Uterus (tissue), 4 donors: Measurements from ENCODE around the gene CMTM3. TPM values are rescaled to one million over a fixed set of nuclear protein-coding genes. Genes with fewer than 3 reads are reported as not detected.

Source experiments
- DNase-seq, 2 donors: peaks; one replicate each; pipeline ENCODE4 v3.0.0-alpha.2; 2019 to 2020
- H3K27ac ChIP-seq, 2 donors: fragments of 200-600 bp; sonication (generic); 1 replicate in 1 of 2; 2 replicates in 1 of 2; pipeline ENCODE4 v1.5.1; 2016 to 2018
- H3K27me3 ChIP-seq, 2 donors: fragments of 200-600 bp; sonication (generic); one replicate each; pipeline ENCODE4 v1.5.1; 2018 to 2019; ENCODE audit warnings: control low read depth in 1 of 2
- H3K36me3 ChIP-seq, 2 donors: fragments of 200-600 bp; sonication (generic); one replicate each; pipeline ENCODE4 v1.5.1; 2019; ENCODE audit warnings: control low read depth in 1 of 2
- H3K4me1 ChIP-seq, 2 donors: fragments of 200-600 bp; sonication (generic); one replicate each; pipeline ENCODE4 v1.5.1; 2018 to 2019; ENCODE audit warnings: control low read depth in 1 of 2
- H3K4me3 ChIP-seq, 2 donors: fragments of 200-600 bp; sonication (generic); 1 replicate in 1 of 2; 2 replicates in 1 of 2; pipeline ENCODE4 v1.5.1; 2018 to 2019; ENCODE audit warnings: mild to moderate bottlenecking in 1 of 2
- H3K9me3 ChIP-seq, 2 donors: fragments of 200-600 bp; sonication (generic); one replicate each; pipeline ENCODE4 v1.5.1; 2019; ENCODE audit warnings: control low read depth in 1 of 2
- POLR2A ChIP-seq, 2 donors: fragments of 450-650 bp; IDR thresholded peaks; one replicate each; pipeline ENCODE4 v1.6.1; 2016; ENCODE audit warnings: antibody characterized with exemption in 2 of 2, mild to moderate bottlenecking in 1 of 2, moderate library complexity in 1 of 2
- intact Hi-C: fragments of 100-400 bp; cut with DNase I; formaldehyde crosslinking; loops from one replicate; pipeline ENCODE4 v1.15.1; 2023; ENCODE audit warnings: low total_unique reads
- total RNA-seq, 4 donors: library from RNA; depleted of rRNA in 3 of 4; stranded (reverse); fragments of >200 nt in 3 of 4; gene quantifications; one replicate each; pipeline versions ENCODE4 v1.1.0 to v1.2.4, GENCODE V29; 2014 to 2023
- TF ChIP-seq, protein P1 (sequence below), 4 experiments: fragments of 200-600 bp in 2 of 4; fragments of 450-650 bp in 2 of 4; sonication (generic) in 2 of 4; IDR thresholded peaks; one replicate each; pipeline ENCODE4 v1.5.1; 2016 to 2019; ENCODE audit warnings: antibody characterized with exemption in 4 of 4, mild to moderate bottlenecking in 2 of 4, moderate library complexity in 1 of 4
- donor health status: DM: yes; HTN: yes; CAD: no.

CMTM3 gene
- total RNA-seq, 4 donors from 2014 or later = 42.6 to 67.9 (median 56.2) TPM

DNA sequence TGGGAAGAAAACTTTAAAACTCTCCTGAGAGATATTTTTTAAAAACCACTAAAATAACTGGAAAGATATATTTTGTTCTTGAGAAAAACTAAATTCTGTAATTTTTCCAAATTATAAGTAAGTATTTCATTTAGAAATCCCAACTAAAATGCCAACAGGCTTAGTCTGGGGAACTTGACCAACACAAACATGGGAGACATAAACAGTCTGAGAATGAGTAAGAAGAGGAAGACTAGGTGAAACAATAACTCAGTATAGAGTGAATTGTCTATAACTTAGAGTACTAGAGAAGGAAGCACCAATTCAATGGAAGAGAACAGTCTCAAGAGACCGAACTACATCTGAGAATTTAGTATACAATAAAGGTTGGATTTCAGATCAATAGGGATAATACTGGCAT lies 35.4 kb upstream of the CMTM3 start:
- Histone ChIP-seq H3K27me3 (no peaks in the 10 kb centered on the region), H3K4me3 (no peak overlapping the region), H3K27ac (no peak overlapping the region), H3K9me3 (no peaks in the 10 kb centered on the region), H3K4me1 (no peaks in the 10 kb centered on the region), H3K36me3 (no peaks in the 10 kb centered on the region)
- TF ChIP-seq POLR2A (IDR thresholded peaks at IDR 0.05) = no peak
- TF ChIP-seq, protein P1, sequence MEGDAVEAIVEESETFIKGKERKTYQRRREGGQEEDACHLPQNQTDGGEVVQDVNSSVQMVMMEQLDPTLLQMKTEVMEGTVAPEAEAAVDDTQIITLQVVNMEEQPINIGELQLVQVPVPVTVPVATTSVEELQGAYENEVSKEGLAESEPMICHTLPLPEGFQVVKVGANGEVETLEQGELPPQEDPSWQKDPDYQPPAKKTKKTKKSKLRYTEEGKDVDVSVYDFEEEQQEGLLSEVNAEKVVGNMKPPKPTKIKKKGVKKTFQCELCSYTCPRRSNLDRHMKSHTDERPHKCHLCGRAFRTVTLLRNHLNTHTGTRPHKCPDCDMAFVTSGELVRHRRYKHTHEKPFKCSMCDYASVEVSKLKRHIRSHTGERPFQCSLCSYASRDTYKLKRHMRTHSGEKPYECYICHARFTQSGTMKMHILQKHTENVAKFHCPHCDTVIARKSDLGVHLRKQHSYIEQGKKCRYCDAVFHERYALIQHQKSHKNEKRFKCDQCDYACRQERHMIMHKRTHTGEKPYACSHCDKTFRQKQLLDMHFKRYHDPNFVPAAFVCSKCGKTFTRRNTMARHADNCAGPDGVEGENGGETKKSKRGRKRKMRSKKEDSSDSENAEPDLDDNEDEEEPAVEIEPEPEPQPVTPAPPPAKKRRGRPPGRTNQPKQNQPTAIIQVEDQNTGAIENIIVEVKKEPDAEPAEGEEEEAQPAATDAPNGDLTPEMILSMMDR (IDR thresholded peaks at IDR 0.05) = no peak
- no peak for DNase-seq
- intact Hi-C loops = no loop called here

DNA sequence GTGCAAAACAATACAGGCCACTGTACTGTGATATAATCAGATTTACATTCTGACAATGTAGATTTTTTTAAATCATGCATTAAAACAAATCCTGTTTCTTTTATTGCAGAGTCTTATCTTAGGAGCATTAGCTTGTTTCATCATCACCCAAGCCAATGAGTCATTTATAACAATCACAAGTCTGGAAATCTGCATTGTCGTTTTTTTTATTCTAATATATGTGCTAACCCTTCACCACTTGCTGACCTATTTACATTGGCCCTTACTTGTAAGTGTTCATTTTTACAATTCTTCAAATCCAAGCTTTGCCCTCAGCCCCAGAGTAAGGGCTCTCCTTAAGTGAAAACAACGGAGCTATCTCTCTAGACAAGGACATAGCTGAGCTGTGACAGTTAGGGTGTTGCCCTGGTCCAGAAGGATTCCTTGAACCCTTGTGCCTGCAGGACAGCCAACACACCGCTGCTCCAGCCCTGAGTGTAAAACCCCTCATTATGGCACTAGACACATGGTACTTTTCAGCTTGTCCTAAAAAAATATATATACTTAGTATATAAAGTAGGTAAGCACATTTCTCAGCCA lies 34.6 kb upstream of the CMTM3 start:
- TF ChIP-seq, protein P1 (IDR thresholded peaks at IDR 0.05) = no peak
- no peak for TF ChIP-seq POLR2A (IDR thresholded peaks at IDR 0.05)
- Histone ChIP-seq H3K9me3 (no peaks in the 10 kb centered on the region), H3K4me3 (no peak overlapping the region), H3K27ac (no peak overlapping the region), H3K4me1 (no peaks in the 10 kb centered on the region), H3K36me3 (no peaks in the 10 kb centered on the region), H3K27me3 (no peaks in the 10 kb centered on the region)
- DNase-seq = no peak
- intact Hi-C loops = no loop called here

DNA sequence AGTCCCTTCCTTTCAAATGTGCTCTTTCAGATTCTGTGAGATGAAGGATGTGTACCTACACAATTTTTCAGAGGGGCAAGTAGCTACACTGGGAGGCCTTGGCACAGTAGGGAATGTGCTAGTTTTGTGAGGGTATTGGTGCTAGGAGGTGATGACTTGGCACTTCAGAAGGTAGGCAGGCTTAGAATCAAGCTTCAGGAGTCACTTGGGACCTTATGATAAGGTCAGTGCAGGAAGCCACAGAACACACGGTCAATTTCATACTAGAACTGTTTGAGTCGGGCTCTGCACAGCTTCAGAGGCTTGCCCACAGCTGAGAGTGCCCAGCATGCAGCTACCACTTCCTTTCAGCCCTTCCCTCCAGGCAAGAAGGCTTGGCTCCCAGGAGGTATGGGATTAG lies 32.1 kb upstream of the CMTM3 start:
- Histone ChIP-seq H3K36me3 (no peaks in the 10 kb centered on the region), H3K4me1 (no peaks in the 10 kb centered on the region), H3K27me3 (no peaks in the 10 kb centered on the region), H3K27ac (no peak overlapping the region), H3K9me3 (no peaks in the 10 kb centered on the region), H3K4me3 (no peak overlapping the region)
- intact Hi-C loops = no loop called here
- no peak for DNase-seq
- no peak for TF ChIP-seq POLR2A (IDR thresholded peaks at IDR 0.05)
- TF ChIP-seq, protein P1 (IDR thresholded peaks at IDR 0.05) = no peak

DNA sequence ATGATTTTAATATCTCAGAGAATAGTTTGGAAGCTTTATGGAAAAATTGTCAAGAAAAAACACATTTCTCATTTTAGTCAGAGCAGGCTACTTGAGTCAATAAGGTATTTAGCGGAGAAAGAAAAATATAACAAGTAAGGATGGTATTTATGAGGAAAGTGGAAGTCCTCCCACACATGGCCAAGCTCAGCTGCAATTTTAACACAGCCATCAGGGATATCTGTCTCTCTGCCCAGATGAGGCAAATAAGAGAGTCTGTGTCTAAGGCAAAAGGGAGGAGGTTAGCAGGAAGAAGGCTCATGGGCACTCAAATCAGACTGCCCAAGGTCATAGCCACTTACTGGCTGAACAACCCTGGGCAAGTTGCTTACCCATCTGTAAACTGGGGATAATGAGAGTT lies 30.4 kb upstream of the CMTM3 start:
- Histone ChIP-seq H3K4me1 (no peaks in the 10 kb centered on the region), H3K4me3 (no peak overlapping the region), H3K9me3 (no peaks in the 10 kb centered on the region), H3K36me3 (no peaks in the 10 kb centered on the region), H3K27ac (no peak overlapping the region), H3K27me3 (peaks cover 0 to 3% of the 10 kb centered on the region in 2 donors)
- no peak for DNase-seq
- TF ChIP-seq, protein P1 (IDR thresholded peaks at IDR 0.05) = no peak
- TF ChIP-seq POLR2A (IDR thresholded peaks at IDR 0.05) = no peak
- intact Hi-C loops = no loop called here

DNA sequence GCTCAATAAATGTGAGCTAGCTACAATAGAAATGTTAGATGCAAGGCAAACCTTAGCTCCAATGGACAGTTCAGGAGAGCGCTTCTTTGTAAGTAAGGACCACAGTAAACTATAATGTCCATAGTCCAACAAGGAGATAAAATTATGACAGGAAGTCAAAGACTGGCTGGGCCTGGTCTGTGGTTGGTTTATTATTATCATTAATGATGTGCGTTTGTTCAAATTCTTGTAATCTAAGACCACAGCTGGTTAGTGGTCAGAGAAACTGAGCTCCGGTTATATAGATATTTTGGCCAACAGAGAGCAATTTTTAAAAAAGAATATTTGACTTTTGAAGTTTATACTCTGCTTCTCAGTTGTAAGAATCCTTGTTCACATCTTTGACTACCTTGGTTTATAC lies 30.0 kb upstream of the CMTM3 start:
- H3K27me3 ChIP-seq = peaks cover 0 to 7% of the 10 kb centered on the region in 2 donors
- H3K36me3 ChIP-seq = no peaks in the 10 kb centered on the region
- H3K4me3 ChIP-seq = no peak overlapping the region
- no peaks in the 10 kb centered on the region for H3K4me1 ChIP-seq
- DNase-seq = no peak
- intact Hi-C loops = no loop called here
- no peak overlapping the region for H3K27ac ChIP-seq
- TF ChIP-seq POLR2A (IDR thresholded peaks at IDR 0.05) = no peak
- TF ChIP-seq, protein P1 (IDR thresholded peaks at IDR 0.05) = no peak
- no peaks in the 10 kb centered on the region for H3K9me3 ChIP-seq
